DOHH2 (cell line): ENCODE results near the gene TSHZ2.

Source experiments
- H3F3A ChIP-seq: fragments of 200-600 bp; sonication (generic), shearing (Covaris generic); 2 replicates; pipeline ENCODE4 v1.6.0; 2016; ENCODE audit warnings: antibody characterized with exemption, mild to moderate bottlenecking; ENCODE audit not compliant: control insufficient read depth, insufficient read depth
- H3K27ac ChIP-seq: fragments of 200-600 bp; sonication (generic); 2 replicates; pipeline ENCODE4 v1.5.1; 2014; ENCODE audit warnings: low read depth, mild to moderate bottlenecking, low read length, moderate library complexity
- H3K27me3 ChIP-seq: fragments of 200-600 bp; sonication (generic); 2 replicates; pipeline ENCODE4 v1.6.1; 2014; ENCODE audit warnings: mild to moderate bottlenecking, low read length, mixed read lengths; ENCODE audit not compliant: control insufficient read depth
- H3K36me3 ChIP-seq: fragments of 200-600 bp; sonication (generic); 2 replicates; pipeline ENCODE4 v1.6.1; 2014; ENCODE audit warnings: mild to moderate bottlenecking, low read length, moderate library complexity, mixed read lengths; ENCODE audit not compliant: control insufficient read depth
- H3K4me1 ChIP-seq: fragments of 200-600 bp; sonication (generic); 2 replicates; pipeline ENCODE4 v1.6.1; 2014; ENCODE audit warnings: mild to moderate bottlenecking, low read length, mixed read lengths; ENCODE audit not compliant: control insufficient read depth
- H3K4me2 ChIP-seq: fragments of 200-600 bp; sonication (generic); 2 replicates; pipeline ENCODE4 v1.6.0; 2014; ENCODE audit warnings: mild to moderate bottlenecking, low read length, moderate library complexity
- H3K4me3 ChIP-seq: fragments of 200-600 bp; sonication (generic); 2 replicates; pipeline ENCODE4 v1.5.1; 2014; ENCODE audit warnings: mild to moderate bottlenecking, low read length, mixed read lengths
- H3K79me2 ChIP-seq: fragments of 200-600 bp; sonication (generic); 2 replicates; pipeline ENCODE4 v1.6.1; 2014; ENCODE audit warnings: mild to moderate bottlenecking, low read length, mixed read lengths; ENCODE audit not compliant: control insufficient read depth
- H3K9me2 ChIP-seq: fragments of 200-600 bp; sonication (generic); replicated peaks from 2 replicates; pipeline ENCODE4 v1.6.1; 2014; ENCODE audit warnings: mild to moderate bottlenecking, low read length, mixed read lengths; ENCODE audit not compliant: control insufficient read depth
- H3K9me3 ChIP-seq: fragments of 200-600 bp; sonication (generic); 2 replicates; pipeline ENCODE4 v1.6.1; 2014; ENCODE audit warnings: antibody characterized with exemption, low read length, mixed read lengths; ENCODE audit not compliant: control insufficient read depth, insufficient read depth
- H4K20me1 ChIP-seq: fragments of 200-600 bp; sonication (generic); 2 replicates; pipeline ENCODE4 v1.6.0; 2014; ENCODE audit warnings: low read depth, mild to moderate bottlenecking, antibody characterized with exemption, low read length, moderate library complexity; ENCODE audit not compliant: control insufficient read depth, insufficient read depth
- CTCF ChIP-seq: fragments of 200-600 bp; sonication (generic); IDR thresholded peaks from one replicate; pipeline ENCODE4 v1.5.1; 2014; ENCODE audit warnings: antibody characterized with exemption, mild to moderate bottlenecking, low read depth, low read length; ENCODE audit not compliant: poor library complexity, severe bottlenecking
- EZH2phosphoT487 ChIP-seq: fragments of 200-600 bp; sonication (generic); IDR thresholded peaks from 2 replicates; pipeline ENCODE4 v1.6.1; 2017; ENCODE audit warnings: borderline replicate concordance, mild to moderate bottlenecking, antibody characterized with exemption, low read length, moderate library complexity, mixed read lengths

Gene TSHZ2, protein sequence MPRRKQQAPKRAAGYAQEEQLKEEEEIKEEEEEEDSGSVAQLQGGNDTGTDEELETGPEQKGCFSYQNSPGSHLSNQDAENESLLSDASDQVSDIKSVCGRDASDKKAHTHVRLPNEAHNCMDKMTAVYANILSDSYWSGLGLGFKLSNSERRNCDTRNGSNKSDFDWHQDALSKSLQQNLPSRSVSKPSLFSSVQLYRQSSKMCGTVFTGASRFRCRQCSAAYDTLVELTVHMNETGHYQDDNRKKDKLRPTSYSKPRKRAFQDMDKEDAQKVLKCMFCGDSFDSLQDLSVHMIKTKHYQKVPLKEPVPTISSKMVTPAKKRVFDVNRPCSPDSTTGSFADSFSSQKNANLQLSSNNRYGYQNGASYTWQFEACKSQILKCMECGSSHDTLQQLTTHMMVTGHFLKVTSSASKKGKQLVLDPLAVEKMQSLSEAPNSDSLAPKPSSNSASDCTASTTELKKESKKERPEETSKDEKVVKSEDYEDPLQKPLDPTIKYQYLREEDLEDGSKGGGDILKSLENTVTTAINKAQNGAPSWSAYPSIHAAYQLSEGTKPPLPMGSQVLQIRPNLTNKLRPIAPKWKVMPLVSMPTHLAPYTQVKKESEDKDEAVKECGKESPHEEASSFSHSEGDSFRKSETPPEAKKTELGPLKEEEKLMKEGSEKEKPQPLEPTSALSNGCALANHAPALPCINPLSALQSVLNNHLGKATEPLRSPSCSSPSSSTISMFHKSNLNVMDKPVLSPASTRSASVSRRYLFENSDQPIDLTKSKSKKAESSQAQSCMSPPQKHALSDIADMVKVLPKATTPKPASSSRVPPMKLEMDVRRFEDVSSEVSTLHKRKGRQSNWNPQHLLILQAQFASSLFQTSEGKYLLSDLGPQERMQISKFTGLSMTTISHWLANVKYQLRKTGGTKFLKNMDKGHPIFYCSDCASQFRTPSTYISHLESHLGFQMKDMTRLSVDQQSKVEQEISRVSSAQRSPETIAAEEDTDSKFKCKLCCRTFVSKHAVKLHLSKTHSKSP (N-terminal part only)

DNA sequence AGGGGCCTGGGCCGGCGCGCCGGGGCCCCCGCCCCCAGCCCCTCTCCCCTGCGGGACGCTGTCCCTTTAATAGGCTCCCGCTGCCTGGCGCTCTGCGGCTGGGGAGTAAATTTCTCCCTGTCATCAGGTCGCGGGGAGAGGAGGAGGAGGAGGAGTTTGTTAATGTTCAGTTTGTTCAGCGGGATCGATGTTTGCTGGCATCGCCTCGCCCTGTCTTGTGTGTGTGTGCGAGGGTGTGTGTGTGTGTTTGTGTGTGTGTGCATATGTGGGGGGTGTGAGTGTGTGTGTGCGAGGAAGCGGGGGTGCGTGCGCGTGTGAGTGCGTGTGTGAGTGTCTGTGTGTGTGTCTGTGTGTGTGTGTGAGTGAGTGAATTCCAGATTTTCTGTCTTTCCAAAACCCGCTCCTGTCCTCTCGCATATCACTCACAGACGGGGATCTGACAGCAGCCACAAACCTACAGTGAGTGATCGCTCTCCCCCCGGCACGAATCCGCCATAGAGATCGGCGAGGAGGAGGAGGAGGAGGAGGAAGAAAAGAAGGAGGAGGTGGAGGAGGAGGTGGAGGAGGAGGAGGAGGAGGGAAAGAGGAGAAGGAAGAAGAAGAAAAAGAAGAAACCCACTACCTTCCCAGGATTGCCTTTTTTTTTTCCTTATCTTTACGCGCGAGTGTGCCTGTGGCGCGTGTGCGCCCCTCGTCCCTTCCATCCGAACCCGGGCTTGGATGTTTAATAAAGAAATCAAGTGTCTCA lies at the start of gene TSHZ2:
Gene TSHZ2 (plus strand): TSS at position 169 of the 748 bp plus-strand sequence. CDS start 936 bp downstream, outside the sequence.
- TF ChIP-seq EZH2phosphoT487 (no peak), CTCF (no peak)
- no peaks in the 10 kb centered on the region for H3K9me3 ChIP-seq
- H3K4me2 ChIP-seq, result peak within 1 kb of the TSS; percentile 83
- 0 out of 2 replicates have a peak, but pooled peaks cover 4% of the 10 kb centered on the region for H3F3A ChIP-seq
- H4K20me1 ChIP-seq, result no peaks in the 10 kb centered on the region
- H3K27me3 ChIP-seq, result peaks cover 28% of the 10 kb centered on the region
- no peaks in the 10 kb centered on the region for H3K9me2 ChIP-seq
- H3K4me1 ChIP-seq, result peaks cover 40% of the 10 kb centered on the region
- no peaks in the 10 kb centered on the region for H3K36me3 ChIP-seq
- H3K27ac ChIP-seq, result no peak within 1 kb of the TSS
- no peaks in the 10 kb centered on the region for H3K79me2 ChIP-seq
- peak within 1 kb of the TSS; percentile 83 for H3K4me3 ChIP-seq

DNA sequence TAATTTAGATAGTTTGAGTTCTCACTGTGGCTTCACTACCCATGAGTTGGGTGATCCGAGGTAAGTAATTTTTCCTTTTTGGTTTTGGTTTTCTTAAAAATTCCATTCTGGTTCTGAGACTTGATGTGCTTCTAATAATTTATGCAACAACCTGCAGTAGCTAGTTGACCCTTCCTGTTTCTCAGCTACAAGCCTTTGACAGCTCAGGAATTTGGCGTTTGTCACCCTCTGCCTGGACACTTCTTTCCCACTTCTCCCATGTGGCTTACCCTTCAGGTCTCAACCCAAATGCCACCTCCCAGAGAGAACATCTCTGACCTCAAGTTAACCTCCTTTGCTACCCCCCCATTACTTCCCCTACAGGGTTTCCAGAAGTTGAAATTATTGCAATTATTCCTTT lies 49.7 kb upstream of the TSHZ2 start:
- H3F3A ChIP-seq, result no peaks in the 10 kb centered on the region
- H3K4me1 ChIP-seq, result no peaks in the 10 kb centered on the region
- TF ChIP-seq EZH2phosphoT487, result no peak
- no peak for TF ChIP-seq CTCF
- no peak overlapping the region for H3K4me3 ChIP-seq
- H3K9me2 ChIP-seq, result no peaks in the 10 kb centered on the region
- H4K20me1 ChIP-seq, result no peaks in the 10 kb centered on the region
- no peak overlapping the region for H3K27ac ChIP-seq
- H3K36me3 ChIP-seq, result no peaks in the 10 kb centered on the region
- H3K4me2 ChIP-seq, result no peak overlapping the region
- 0 out of 2 replicates have a peak, but pooled peaks cover 10% of the 10 kb centered on the region for H3K27me3 ChIP-seq
- H3K79me2 ChIP-seq, result no peaks in the 10 kb centered on the region
- H3K9me3 ChIP-seq, result no peaks in the 10 kb centered on the region; the same call in 1 of the 2 replicates

DNA sequence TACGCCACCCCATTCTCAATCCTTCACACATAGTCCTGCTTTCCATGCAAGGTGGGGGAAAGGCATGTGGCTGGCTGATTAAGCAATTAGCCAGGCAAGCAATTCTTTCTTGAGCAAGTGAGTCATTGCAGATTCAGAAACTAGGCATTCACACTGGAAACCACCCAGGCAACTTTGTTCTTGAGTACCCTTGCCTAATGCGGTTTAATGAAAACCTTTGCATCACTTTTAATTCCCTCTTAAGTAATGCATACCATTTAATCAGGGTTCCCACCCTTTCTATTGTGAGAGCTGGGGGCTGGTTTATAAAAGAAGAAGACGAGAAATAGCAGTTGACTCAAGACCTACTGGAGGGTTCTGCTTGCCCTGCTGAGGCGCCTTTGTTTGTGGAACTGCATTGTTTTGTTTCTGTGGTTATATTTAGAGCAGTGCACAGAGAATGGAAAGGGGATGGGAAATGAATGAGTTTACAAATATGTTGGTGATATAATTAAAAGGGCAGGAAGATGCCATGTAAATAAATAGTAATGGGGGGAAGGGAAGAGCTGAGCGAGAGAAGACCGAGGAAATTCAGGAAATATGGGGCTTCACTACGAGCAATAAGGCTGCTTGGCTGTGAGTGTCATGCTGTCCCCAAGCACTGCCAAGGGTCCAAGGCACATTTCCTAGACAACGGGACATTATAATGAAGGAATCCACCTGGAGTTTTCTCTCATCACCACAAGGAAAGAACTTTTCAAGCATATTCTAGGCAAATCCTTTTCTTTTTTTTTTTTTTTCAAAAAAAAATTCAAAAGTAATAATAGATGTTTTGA lies 48.8 kb upstream of the TSHZ2 start:
- TF ChIP-seq EZH2phosphoT487, result no peak
- no peak for TF ChIP-seq CTCF
- Histone ChIP-seq H4K20me1 (no peaks in the 10 kb centered on the region), H3K27ac (no peak overlapping the region)

More for the DNA sequence above, 48.8 kb upstream of the TSHZ2 start:
- H3K79me2 ChIP-seq, result no peaks in the 10 kb centered on the region
- no peaks in the 10 kb centered on the region; the same call in 1 of the 2 replicates for H3K9me3 ChIP-seq
- no peaks in the 10 kb centered on the region for H3K4me1 ChIP-seq
- no peak overlapping the region for H3K4me2 ChIP-seq
- H3K9me2 ChIP-seq, result no peaks in the 10 kb centered on the region
- no peaks in the 10 kb centered on the region for H3K36me3 ChIP-seq
- H3K27me3 ChIP-seq, result 0 out of 2 replicates have a peak, but pooled peaks cover 6% of the 10 kb centered on the region
- no peaks in the 10 kb centered on the region for H3F3A ChIP-seq
- H3K4me3 ChIP-seq, result no peak overlapping the region
